Measurements from ENCODE around the gene GLS2. TPM values are rescaled to one million over a fixed set of nuclear protein-coding genes. Genes with fewer than 3 reads are reported as not detected.

The GLS2 gene
- total RNA-seq, 2 experiments from 2014 or later = 0.33 to 1.3 TPM

DNA sequence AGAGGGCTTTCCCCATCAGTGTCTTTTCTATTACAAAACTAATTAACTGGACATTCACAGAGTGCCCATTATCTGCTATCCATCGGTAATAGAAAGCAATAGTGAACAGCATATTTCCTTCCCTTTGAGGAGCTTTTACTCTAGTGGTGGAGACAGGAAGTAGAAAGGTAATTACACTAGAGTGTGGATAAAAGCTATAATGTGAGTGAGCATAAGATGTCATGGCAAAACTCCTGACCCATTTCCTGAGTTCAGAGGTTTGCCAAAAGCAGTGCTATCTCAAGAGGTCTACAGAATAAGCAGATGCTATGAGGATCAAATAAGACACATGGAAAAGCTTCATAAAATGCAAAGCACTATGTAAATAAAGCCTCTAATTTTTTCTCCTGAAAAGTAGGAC, 62.8 kb downstream of the GLS2 start:
- no peaks in the 10 kb centered on the region for H3K9me3 Mint-ChIP-seq
- peaks cover 5% of the 10 kb centered on the region for H3K4me1 Mint-ChIP-seq
- peaks cover 65% of the 10 kb centered on the region for H3K36me3 Mint-ChIP-seq (ENCODE audit: low read depth)
- ChIA-PET POLR2A (no interaction called here), CTCF (interaction anchor here (1.2 to 2.4 kb wide), 2 partner anchors 35 to 38 kb away, joined by 3 to 8 read pairs; no protein-coding TSS in a partner anchor)
- no peak overlapping the region for H3K4me3 Mint-ChIP-seq
- H3K27me3 Mint-ChIP-seq = no peaks in the 10 kb centered on the region
- no peak overlapping the region for H3K27ac Mint-ChIP-seq
- no peak for DNase-seq

Other genes starting within 250 kb of the GLS2 start
- gene ANKRD52, start 229.8 kb downstream of the GLS2 start, total RNA-seq = 10 to 100 TPM; 46.4 to 50.1 TPM
- gene COQ10A, start 221.2 kb downstream of the GLS2 start, total RNA-seq = 10 to 100 TPM; 12.8 to 16.7 TPM
- gene CS, start 187.8 kb downstream of the GLS2 start, total RNA-seq = 100 to 1,000 TPM; 188 to 193 TPM
- 10 to 100 TPM; 95.0 to 99.3 TPM for gene CNPY2, start 172.2 kb downstream of the GLS2 start, total RNA-seq
- gene PAN2, start 154.2 kb downstream of the GLS2 start, total RNA-seq = 10 to 100 TPM; 61.3 to 64.2 TPM
- gene IL23A, start 149.3 kb downstream of the GLS2 start, total RNA-seq = 10 to 100 TPM; 11.0 to 11.7 TPM
- 100 to 1,000 TPM; 298 to 304 TPM for gene STAT2, start 128.1 kb downstream of the GLS2 start, total RNA-seq
- gene APOF, start 125.3 kb downstream of the GLS2 start, total RNA-seq = not detected
- gene TIMELESS, start 38.7 kb downstream of the GLS2 start, total RNA-seq = 10 to 100 TPM; 44.1 to 45.6 TPM
- not detected for gene MIP, start 33.5 kb downstream of the GLS2 start, total RNA-seq
- gene SPRYD4, start 19.6 kb downstream of the GLS2 start, total RNA-seq = 1 to 10 TPM; 2.9 to 3.1 TPM
- 1 to 10 TPM; 3.8 to 4.3 TPM for gene RBMS2, start 33.7 kb upstream of the GLS2 start, total RNA-seq
- gene BAZ2A, start 142.2 kb upstream of the GLS2 start, total RNA-seq = 100 to 1,000 TPM; 121 to 126 TPM
- 100 to 1,000 TPM; 529 to 549 TPM for gene ATP5F1B, start 157.8 kb upstream of the GLS2 start, total RNA-seq
- gene PTGES3, start 200.1 kb upstream of the GLS2 start, total RNA-seq = 100 to 1,000 TPM; 240 to 241 TPM
- gene NACA, start 237.1 kb upstream of the GLS2 start, total RNA-seq = 100 to 1,000 TPM; 826 to 860 TPM

Measured in activated CD4-positive, alpha-beta memory T cell treated with anti-CD3 and anti-CD28 coated beads, Interleukin-2, amount 10 ng/mL, durations not matched to agents 7 days and 5 days (primary cell).